ELR (cell line): ENCODE data around the gene PGP.
A peak's percentile ranks its signal among the peaks of the same experiment; 100 is the strongest.
"Not testable (repeated sequence)": the region's sequence is repeated elsewhere in the genome, so short reads cannot be mapped to it uniquely, and the experiment has no call there.

Source experiments
- DNase-seq: peaks from one replicate; pipeline ENCODE4 v3.0.0-alpha.2; 2015; ENCODE audit warnings: low read depth

PGP gene

GRCh38 chr16:2214719-2214968 lies at the start of gene PGP:
Gene PGP (minus strand): TSS chr16:2214840. CDS start chr16:2214777, 63 bp downstream.
- no peak for DNase-seq

GRCh38 chr16:2263026-2263425 lies 48.4 kb upstream of the PGP start:
- DNase-seq = not testable (repeated sequence)

GRCh38 chr16:2260250-2260649 lies 45.6 kb upstream of the PGP start:
- no peak for DNase-seq

GRCh38 chr16:2258530-2258929 lies 43.9 kb upstream of the PGP start:
- not testable (repeated sequence) for DNase-seq

- DNase-seq = no peak
Observed at GRCh38 chr16:2257726-2258125, 43.1 kb upstream of the PGP start.

- no peak for DNase-seq
Observed at GRCh38 chr16:2256531-2257140, 42.0 kb upstream of the PGP start.

- no peak for DNase-seq
Observed at GRCh38 chr16:2253293-2253692, 38.7 kb upstream of the PGP start.

GRCh38 chr16:2252806-2253148 lies 38.1 kb upstream of the PGP start:
- DNase-seq = peak; percentile 34

GRCh38 chr16:2251296-2252111 lies 36.9 kb upstream of the PGP start, which contains the start of gene ECI1:
Gene ECI1 (minus strand): TSS chr16:2251587. CDS start chr16:2251566, 21 bp downstream.
- DNase-seq = peak; percentile 95

GRCh38 chr16:2250652-2251295 lies 36.1 kb upstream of the PGP start:
- peak; percentile 45 for DNase-seq

- no peak for DNase-seq
Observed at GRCh38 chr16:2246301-2246885, 31.8 kb upstream of the PGP start.

GRCh38 chr16:2244926-2245795 lies 30.5 kb upstream of the PGP start:
- peak; percentile 42 for DNase-seq

- no peak for DNase-seq
Observed at GRCh38 chr16:2244301-2244700, 29.7 kb upstream of the PGP start.

GRCh38 chr16:2243781-2244180 lies 29.1 kb upstream of the PGP start:
- no peak for DNase-seq

GRCh38 chr16:2243031-2243528 lies 28.4 kb upstream of the PGP start:
- DNase-seq = peak; percentile 28

GRCh38 chr16:2242598-2242997 lies 28.0 kb upstream of the PGP start:
- DNase-seq = no peak

GRCh38 chr16:2240331-2240730 lies 25.7 kb upstream of the PGP start:
- not testable (repeated sequence) for DNase-seq

GRCh38 chr16:2238838-2239675 lies 24.4 kb upstream of the PGP start:
- peak; percentile 17 for DNase-seq

- no peak for DNase-seq
Observed at GRCh38 chr16:2238150-2238837, 23.7 kb upstream of the PGP start.

- DNase-seq = no peak
Observed at GRCh38 chr16:2237493-2238149, 23.0 kb upstream of the PGP start.
